OCI-LY3 (cell line): ENCODE results near the gene SRXN1.

ENCODE experiments used
- CTCF ChIP-seq: fragments of 200-600, 300-600 bp; sonication (generic); IDR thresholded peaks from 2 replicates; pipeline ENCODE4 v1.5.1; 2014; ENCODE audit warnings: antibody characterized with exemption, low read length, low read depth
- EZH2phosphoT487 ChIP-seq: fragments of 200-600 bp; shearing (Covaris generic); IDR thresholded peaks from 2 replicates; pipeline ENCODE4 v1.6.1; 2018; ENCODE audit warnings: antibody characterized with exemption, mixed run types, low read depth

GRCh38 chr20:695165-695866 lies 42.3 kb upstream of the SRXN1 start:
- TF ChIP-seq CTCF (no peak), EZH2phosphoT487 (no peak)
